ENCODE measurements around the gene ZNF585A. TPM values are rescaled to one million over a fixed set of nuclear protein-coding genes. Genes with fewer than 3 reads are reported as not detected.

Gene ZNF585A
- total and polyA plus RNA-seq, 3 donors from 2014 or later = 10.0 to 20.3 (median 19.4) TPM

- H3K4me1 ChIP-seq = no peaks in the 10 kb centered on the region
- H3K27ac ChIP-seq = no peak overlapping the region
- H3K9me3 ChIP-seq = no peaks in the 10 kb centered on the region
- intact Hi-C loops (cut with DNase I; ENCODE audit: low total_unique reads) = no loop called here
- TF ChIP-seq CTCF (IDR thresholded peaks at IDR 0.05) (no peak), POLR2A (IDR thresholded peaks at IDR 0.05) (no peak)
- H3K4me3 ChIP-seq = no peak overlapping the region
- 55 to 63% methylated on average over 1 of the region's 1 CpG for WGBS, 2 donors
- no peaks in the 10 kb centered on the region for H3K27me3 ChIP-seq
- no peaks in the 10 kb centered on the region for H3K36me3 ChIP-seq (ENCODE audit: low read depth, missing control alignments)
- DNase-seq = no peak
Measured at GRCh38 chr19:37165635-37166034, 6.9 kb downstream of the ZNF585A start.

- H3K36me3 ChIP-seq (ENCODE audit: low read depth, missing control alignments) = peaks cover 3% of the 10 kb centered on the region
- H3K27ac ChIP-seq = no peak overlapping the region
- intact Hi-C loops (cut with DNase I; ENCODE audit: low total_unique reads) = no loop called here
- TF ChIP-seq CTCF (IDR thresholded peaks at IDR 0.05) (no peak), POLR2A (IDR thresholded peaks at IDR 0.05) (no peak)
- no peaks in the 10 kb centered on the region for H3K9me3 ChIP-seq
- H3K27me3 ChIP-seq = no peaks in the 10 kb centered on the region
- DNase-seq = no peak
- H3K4me3 ChIP-seq = no peak overlapping the region
- WGBS, 2 donors = 90 to 92% methylated on average over 1 of the region's 1 CpG
- H3K4me1 ChIP-seq = no peaks in the 10 kb centered on the region
Measured at GRCh38 chr19:37160153-37160552, 12.3 kb downstream of the ZNF585A start.

GRCh38 chr19:37148214-37148613 is 24.3 kb downstream of the ZNF585A start:
- Histone ChIP-seq H3K36me3 (ENCODE audit: low read depth, missing control alignments) (no peaks in the 10 kb centered on the region), H3K4me3 (no peak overlapping the region), H3K4me1 (no peaks in the 10 kb centered on the region), H3K27ac (no peak overlapping the region), H3K27me3 (no peaks in the 10 kb centered on the region), H3K9me3 (no peaks in the 10 kb centered on the region)
- intact Hi-C loops (cut with DNase I; ENCODE audit: low total_unique reads) = no loop called here
- DNase-seq = no peak
- 90 to 98% methylated on average over 3 of the region's 3 CpGs for WGBS, 2 donors
- TF ChIP-seq POLR2A (IDR thresholded peaks at IDR 0.05) (no peak), CTCF (IDR thresholded peaks at IDR 0.05) (no peak)

GRCh38 chr19:37136111-37136510 is 36.4 kb downstream of the ZNF585A start:
- no peaks in the 10 kb centered on the region for H3K4me1 ChIP-seq
- H3K27me3 ChIP-seq = no peaks in the 10 kb centered on the region
- DNase-seq = no peak
- intact Hi-C loops (cut with DNase I; ENCODE audit: low total_unique reads) = no loop called here
- 27 to 35% methylated on average over 1 of the region's 1 CpG for WGBS, 2 donors
- no peak overlapping the region for H3K27ac ChIP-seq
- H3K4me3 ChIP-seq = no peak overlapping the region
- no peaks in the 10 kb centered on the region for H3K36me3 ChIP-seq (ENCODE audit: low read depth, missing control alignments)
- TF ChIP-seq CTCF (IDR thresholded peaks at IDR 0.05) = no peak
- no peak for TF ChIP-seq POLR2A (IDR thresholded peaks at IDR 0.05)
- no peaks in the 10 kb centered on the region for H3K9me3 ChIP-seq

- no peak for DNase-seq
- Histone ChIP-seq H3K9me3 (no peaks in the 10 kb centered on the region), H3K4me1 (no peaks in the 10 kb centered on the region), H3K36me3 (ENCODE audit: low read depth, missing control alignments) (no peaks in the 10 kb centered on the region), H3K27ac (no peak overlapping the region), H3K27me3 (no peaks in the 10 kb centered on the region), H3K4me3 (no peak overlapping the region)
- TF ChIP-seq POLR2A (IDR thresholded peaks at IDR 0.05) = no peak
- no peak for TF ChIP-seq CTCF (IDR thresholded peaks at IDR 0.05)
- WGBS, 2 donors = 96 to 100% methylated on average over 3 of the region's 3 CpGs
- intact Hi-C loops (cut with DNase I; ENCODE audit: low total_unique reads) = no loop called here
Measured at GRCh38 chr19:37128821-37129177, 43.7 kb downstream of the ZNF585A start.

Data from testis (tissue), 3 donors.